SK-N-SH treated with all-trans-retinoic acid at 6 μM for 48 hours (cell line): Measurements from ENCODE around the gene COL24A1.

Experiments
- BACH2 ChIP-seq: fragments of 250-450 bp; sonication (Bioruptor Pico); IDR thresholded peaks from 2 replicates; pipeline ENCODE4 v1.9.0; 2021; ENCODE audit warnings: mild to moderate bottlenecking, borderline replicate concordance
- ZFP3 ChIP-seq: fragments of 250-450 bp; sonication (Bioruptor Pico); IDR thresholded peaks from 2 replicates; pipeline ENCODE4 v1.5.0; 2020; ENCODE audit warnings: mild to moderate bottlenecking, moderate library complexity
- ZNF70 ChIP-seq: fragments of 450-650 bp; formaldehyde crosslinking; IDR thresholded peaks from 2 replicates; pipeline ENCODE4 v1.5.0; 2020; ENCODE audit warnings: mild to moderate bottlenecking, moderate library complexity
- TF ChIP-seq, protein P1 (sequence below): fragments of 250-450 bp; sonication (Bioruptor Pico); IDR thresholded peaks from 2 replicates; pipeline ENCODE4 v1.8.0; 2020; ENCODE audit warnings: mild to moderate bottlenecking, moderate library complexity, borderline replicate concordance
- TF ChIP-seq, protein P2 (sequence below): fragments of 250-450 bp; sonication (Bioruptor Pico); IDR thresholded peaks from 2 replicates; pipeline ENCODE4 v1.5.1; 2021; ENCODE audit warnings: mild to moderate bottlenecking, moderate library complexity

DNA sequence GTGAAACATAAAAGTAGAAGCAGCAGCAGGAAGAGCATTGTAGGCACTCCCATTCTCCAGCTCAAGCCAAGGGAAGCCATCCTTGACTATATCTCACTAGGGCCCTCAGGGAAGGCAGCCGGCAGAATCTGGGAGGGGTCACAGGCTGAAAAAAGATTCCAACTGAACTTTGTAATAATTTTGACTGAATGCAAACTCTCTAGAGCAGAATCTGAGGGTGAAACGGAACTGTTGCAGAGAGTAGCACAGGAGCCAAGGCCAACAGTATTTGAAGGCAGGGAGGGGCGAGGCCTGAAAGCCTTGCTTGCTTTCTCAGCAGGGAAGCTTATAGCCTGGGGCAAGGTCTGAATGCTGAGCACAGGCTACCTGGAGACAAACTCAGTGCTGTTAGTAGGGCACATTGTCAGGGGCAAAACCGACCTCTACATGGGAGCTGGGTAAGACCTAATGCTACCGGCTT, 180.6 kb downstream of the COL24A1 start:
- TF ChIP-seq BACH2 (CRISPR knock-in tag) (no peak), ZNF70 (CRISPR knock-in tag) (no peak), ZFP3 (CRISPR knock-in tag) (no peak)
- TF ChIP-seq, protein P1, sequence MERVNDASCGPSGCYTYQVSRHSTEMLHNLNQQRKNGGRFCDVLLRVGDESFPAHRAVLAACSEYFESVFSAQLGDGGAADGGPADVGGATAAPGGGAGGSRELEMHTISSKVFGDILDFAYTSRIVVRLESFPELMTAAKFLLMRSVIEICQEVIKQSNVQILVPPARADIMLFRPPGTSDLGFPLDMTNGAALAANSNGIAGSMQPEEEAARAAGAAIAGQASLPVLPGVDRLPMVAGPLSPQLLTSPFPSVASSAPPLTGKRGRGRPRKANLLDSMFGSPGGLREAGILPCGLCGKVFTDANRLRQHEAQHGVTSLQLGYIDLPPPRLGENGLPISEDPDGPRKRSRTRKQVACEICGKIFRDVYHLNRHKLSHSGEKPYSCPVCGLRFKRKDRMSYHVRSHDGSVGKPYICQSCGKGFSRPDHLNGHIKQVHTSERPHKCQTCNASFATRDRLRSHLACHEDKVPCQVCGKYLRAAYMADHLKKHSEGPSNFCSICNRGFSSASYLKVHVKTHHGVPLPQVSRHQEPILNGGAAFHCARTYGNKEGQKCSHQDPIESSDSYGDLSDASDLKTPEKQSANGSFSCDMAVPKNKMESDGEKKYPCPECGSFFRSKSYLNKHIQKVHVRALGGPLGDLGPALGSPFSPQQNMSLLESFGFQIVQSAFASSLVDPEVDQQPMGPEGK (CRISPR knock-in tag) = no peak
- TF ChIP-seq, protein P2, sequence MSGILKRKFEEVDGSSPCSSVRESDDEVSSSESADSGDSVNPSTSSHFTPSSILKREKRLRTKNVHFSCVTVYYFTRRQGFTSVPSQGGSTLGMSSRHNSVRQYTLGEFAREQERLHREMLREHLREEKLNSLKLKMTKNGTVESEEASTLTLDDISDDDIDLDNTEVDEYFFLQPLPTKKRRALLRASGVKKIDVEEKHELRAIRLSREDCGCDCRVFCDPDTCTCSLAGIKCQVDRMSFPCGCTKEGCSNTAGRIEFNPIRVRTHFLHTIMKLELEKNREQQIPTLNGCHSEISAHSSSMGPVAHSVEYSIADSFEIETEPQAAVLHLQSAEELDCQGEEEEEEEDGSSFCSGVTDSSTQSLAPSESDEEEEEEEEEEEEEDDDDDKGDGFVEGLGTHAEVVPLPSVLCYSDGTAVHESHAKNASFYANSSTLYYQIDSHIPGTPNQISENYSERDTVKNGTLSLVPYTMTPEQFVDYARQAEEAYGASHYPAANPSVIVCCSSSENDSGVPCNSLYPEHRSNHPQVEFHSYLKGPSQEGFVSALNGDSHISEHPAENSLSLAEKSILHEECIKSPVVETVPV = no peak
